GM12878 (cell line): ENCODE data around the gene OIT3. TPM values are rescaled to one million over a fixed set of nuclear protein-coding genes. Genes with fewer than 3 reads are reported as not detected.

ENCODE experiments used
- ATAC-seq: fragments of 200-7000 bp; cut with Tn5 transposase; 3 replicates; pipeline ENCODE4 v1.9.1; 2020; ENCODE audit warnings: mild to moderate bottlenecking, moderate library complexity
- BruUV-seq: library from RNA; stranded (reverse); fragments of 400-500 nt; replicated peaks from 2 replicates; lab custom pipeline; 2021; lab: Mats Ljungman, UMichigan
- CTCF ChIA-PET: fragments of 300-600 bp; sonication (Branson Sonifier 250); formaldehyde crosslinking; extraction: SDS; loops from one replicate; lab custom pipeline; 2021; ENCODE audit warnings: inconsistent platforms; lab: Yijun Ruan, JAX
- POLR2A ChIA-PET: fragments of 350-600 bp; formaldehyde crosslinking; extraction: SDS; loops from one replicate; lab custom pipeline; 2021; ENCODE audit warnings: inconsistent platforms; lab: Charles Lee
- RAD21 ChIA-PET: fragments of 300-600 bp; sonication (Branson Sonifier 250); formaldehyde crosslinking; loops from one replicate; lab custom pipeline; 2023; ENCODE audit warnings: antibody characterized with exemption; ENCODE audit not compliant: unreplicated experiment; lab: Charles Lee
- SMC1A ChIA-PET: fragments of 300-600 bp; sonication (Branson Sonifier 250); formaldehyde crosslinking; loops from one replicate; lab custom pipeline; 2023; ENCODE audit not compliant: unreplicated experiment, uncharacterized antibody; lab: Charles Lee
- DNase-seq: peaks from one replicate; pipeline ENCODE4 v3.0.0-alpha.2; 2011; ENCODE audit warnings: low read depth, low spot score
- FAIRE-seq: peaks from 3 replicates; lab custom pipeline; 2011; peaks lifted over from hg19 to GRCh38; lab: Jason Lieb, UNC
- H2AFZ ChIP-seq: 2 replicates; pipeline ENCODE4 v1.6.0; 2011; ENCODE audit warnings: low read depth, low read length, control low read depth; ENCODE audit not compliant: control insufficient read depth
- H3K27ac ChIP-seq: 2 replicates; pipeline ENCODE4 v1.5.1; 2011; ENCODE audit warnings: control low read depth; ENCODE audit not compliant: control insufficient read depth, insufficient read depth
- H3K27me3 ChIP-seq, 2 experiments: replicated peaks in 1 of 2; 2 replicates each; pipeline versions ENCODE4 v1.6.0 to v1.6.1; 2011; ENCODE audit warnings: low read length in 1 of 2; ENCODE audit not compliant: control insufficient read depth in 2 of 2, insufficient read depth in 2 of 2
- H3K36me3 ChIP-seq, 2 experiments: 2 replicates each; pipeline ENCODE4 v1.5.1; 2011; ENCODE audit warnings: low read length in 1 of 2; ENCODE audit not compliant: control insufficient read depth in 2 of 2, insufficient read depth in 2 of 2
- H3K4me1 ChIP-seq: 2 replicates; pipeline ENCODE4 v1.6.1; 2011; ENCODE audit warnings: mild to moderate bottlenecking, low read length, moderate library complexity, mixed read lengths; ENCODE audit not compliant: control insufficient read depth, insufficient read depth
- H3K4me2 ChIP-seq: 2 replicates; pipeline ENCODE4 v1.6.0; 2011; ENCODE audit warnings: control low read depth; ENCODE audit not compliant: control insufficient read depth, insufficient read depth
- H3K4me3 ChIP-seq: fragments of 200-600 bp; sonication (generic); 2 replicates; pipeline ENCODE4 v1.5.1; 2016
- H3K79me2 ChIP-seq: 2 replicates; pipeline ENCODE4 v1.6.0; 2011; ENCODE audit warnings: low read length; ENCODE audit not compliant: control insufficient read depth, insufficient read depth
- H3K9ac ChIP-seq: 2 replicates; pipeline ENCODE4 v1.8.0; 2011; ENCODE audit warnings: low read length, control low read depth, mixed read lengths; ENCODE audit not compliant: control insufficient read depth, insufficient read depth
- H3K9me3 ChIP-seq: replicated peaks from 3 replicates; pipeline ENCODE4 v1.5.1; 2011; ENCODE audit warnings: mild to moderate bottlenecking, low read length; ENCODE audit not compliant: control insufficient read depth, insufficient read depth
- H4K20me1 ChIP-seq: 2 replicates; pipeline ENCODE4 v1.6.0; 2011; ENCODE audit not compliant: control insufficient read depth, insufficient read depth
- HDAC2 ChIP-seq: fragments of 200-600 bp; sonication (generic); IDR thresholded peaks from 2 replicates; pipeline ENCODE4 v1.6.1; 2017
- IKZF2 ChIP-seq, 2 experiments: fragments of 450-650 bp; IDR thresholded peaks; 2 replicates each; pipeline ENCODE4 v1.6.1; 2017; ENCODE audit warnings: mild to moderate bottlenecking in 2 of 2, moderate library complexity in 2 of 2
- LARP7 ChIP-seq: fragments of 450-650 bp; IDR thresholded peaks from 2 replicates; pipeline ENCODE4 v1.6.1; 2017; ENCODE audit warnings: mild to moderate bottlenecking
- MXI1 ChIP-seq: fragments of 150-350 bp; IDR thresholded peaks from 2 replicates; pipeline ENCODE4 v1.6.1; 2011; ENCODE audit warnings: low read depth, mild to moderate bottlenecking, inconsistent platforms, low read length, improper control_type of control experiment
- PBX3 ChIP-seq: IDR thresholded peaks from 2 replicates; pipeline ENCODE4 v1.6.1; 2011; ENCODE audit warnings: mild to moderate bottlenecking, low read depth, low read length, moderate library complexity; ENCODE audit not compliant: insufficient replicate concordance
- POLR2AphosphoS2 ChIP-seq: IDR thresholded peaks from 2 replicates; pipeline ENCODE4 v1.6.1; 2011; ENCODE audit warnings: low read depth, mild to moderate bottlenecking, low read length, improper control_type of control experiment, moderate library complexity
- RAD51 ChIP-seq: fragments of 450-650 bp; IDR thresholded peaks from 2 replicates; pipeline ENCODE4 v1.6.1; 2016; ENCODE audit warnings: moderate library complexity, mild to moderate bottlenecking, inconsistent platforms
- SIN3A ChIP-seq: IDR thresholded peaks from 2 replicates; pipeline ENCODE4 v1.6.1; 2012; ENCODE audit warnings: low read depth, low read length, improper control_type of control experiment
- SREBF1 ChIP-seq: IDR thresholded peaks from 2 replicates; pipeline ENCODE4 v1.6.1; 2012; ENCODE audit warnings: mild to moderate bottlenecking, low read length
- STAT3 ChIP-seq: IDR thresholded peaks from 2 replicates; pipeline ENCODE4 v1.6.1; 2011; ENCODE audit warnings: low read depth, low read length, improper control_type of control experiment
- USF1 ChIP-seq: IDR thresholded peaks from 2 replicates; pipeline ENCODE4 v1.6.1; 2011; ENCODE audit warnings: borderline replicate concordance, low read depth, mild to moderate bottlenecking, moderate library complexity, mixed read lengths, low read length; ENCODE audit not compliant: insufficient read depth; ENCODE audit errors: extremely low read length
- ZNF622 ChIP-seq: fragments of 450-650 bp; IDR thresholded peaks from 2 replicates; pipeline ENCODE4 v1.6.1; 2017; ENCODE audit warnings: mild to moderate bottlenecking, inconsistent platforms
- WGBS: methylation state at CpG from one replicate; pipeline ENCODE4 v1.1.6; 2016; ENCODE audit warnings: low lambda C conversion rate; ENCODE audit not compliant: insufficient replicate concordance, insufficient coverage; ENCODE audit errors: missing lambda C conversion rate; 5-methylcytosine and 5-hydroxymethylcytosine counted together
- in situ Hi-C: fragments of 300-500 bp; cut with MboI; formaldehyde crosslinking; loops from 9 replicates; pipeline ENCODE4 v1.14.3; 2018; ENCODE audit warnings: mixed read lengths
- intact Hi-C: fragments of 100-400 bp; cut with micrococcal nuclease; formaldehyde crosslinking; loops from one replicate; pipeline ENCODE4 v1.14.2; 2022; ENCODE audit not compliant: unreplicated experiment
- polyA plus RNA-seq, 11 experiments: library from polyadenylated mRNA; depleted of rRNA in 4 of 11; unstranded in 6 of 11; stranded (reverse) in 5 of 11; fragments of >200 nt; fragmentation: Nextera tagmentation in 4 of 11; fragmentation: Illumina TruSeq in 1 of 11; extraction: Ambion mirVana in 4 of 11; extraction: Trizol in 1 of 11; gene quantifications; 1 replicate in 1 of 11; 2 replicates in 10 of 11; pipeline versions ENCODE4 v1.2.1 to v1.2.3, GENCODE V29; 2011 to 2016; ENCODE audit warnings: inconsistent platforms in 2 of 11, missing spikeins in 2 of 11, low read depth in 1 of 11
- total RNA-seq, 4 experiments: library from RNA; depleted of rRNA in 3 of 4; stranded (reverse); fragments of >200 nt in 3 of 4; fragmentation: Illumina TruSeq in 1 of 4; extraction: Trizol in 1 of 4; gene quantifications; 2 replicates each; pipeline versions ENCODE4 v1.2.1 to v1.2.3, GENCODE V29; 2013 to 2021
- TF ChIP-seq, protein P1 (sequence below): fragments of 150-350 bp; IDR thresholded peaks from 2 replicates; pipeline ENCODE4 v1.6.1; 2016; ENCODE audit warnings: low read depth, low read length
- TF ChIP-seq, protein P2 (sequence below): fragments of 450-650 bp; IDR thresholded peaks from 2 replicates; pipeline ENCODE4 v1.6.1; 2017; ENCODE audit warnings: antibody characterized with exemption, mild to moderate bottlenecking, moderate library complexity

The OIT3 gene
- total and polyA plus RNA-seq, 10 of the 15 experiments (the other 5 are each of a cell fraction or from before 2014, with no cell fraction given), result not detected

GRCh38 chr10:72946963-72947362 lies 53.4 kb downstream of the OIT3 start (continued):
- TF ChIP-seq LARP7 (no peak), SREBF1 (no peak), SIN3A (no peak)
- TF ChIP-seq, all 136 proteins: peak for 0

- no TSS peak for BruUV-seq
- Histone ChIP-seq H3K4me1 (no peaks in the 10 kb centered on the region), H3K27me3 (no peaks in the 10 kb centered on the region), H3K4me3 (no peak overlapping the region), H2AFZ (no peak overlapping the region), H3K9ac (no peak overlapping the region), H3K9me3 (no peaks in the 10 kb centered on the region), H3K36me3 (no peaks in the 10 kb centered on the region), H3K79me2 (no peaks in the 10 kb centered on the region), H4K20me1 (no peaks in the 10 kb centered on the region), H3K27ac (no peak overlapping the region), H3K4me2 (no peak overlapping the region)
- FAIRE-seq (no peak), DNase-seq (no peak), ATAC-seq (no peak)
- in situ Hi-C loops (no loop called here), intact Hi-C loops (no loop called here)
- ChIA-PET CTCF (interaction anchor here (0.7 to 1.0 kb wide), 2 partner anchors 12 to 66 kb away, joined by 3 to 4 read pairs; no protein-coding TSS in a partner anchor), SMC1A (interaction anchor here (0.5 to 1.1 kb wide), 2 partner anchors 42 to 584 kb away, joined by 3 to 5 read pairs; no protein-coding TSS in a partner anchor), RAD21 (no interaction called here), POLR2A (no interaction called here)
- 57% methylated on average over 6 of the region's 6 CpGs for WGBS
- TF ChIP-seq, protein P1, sequence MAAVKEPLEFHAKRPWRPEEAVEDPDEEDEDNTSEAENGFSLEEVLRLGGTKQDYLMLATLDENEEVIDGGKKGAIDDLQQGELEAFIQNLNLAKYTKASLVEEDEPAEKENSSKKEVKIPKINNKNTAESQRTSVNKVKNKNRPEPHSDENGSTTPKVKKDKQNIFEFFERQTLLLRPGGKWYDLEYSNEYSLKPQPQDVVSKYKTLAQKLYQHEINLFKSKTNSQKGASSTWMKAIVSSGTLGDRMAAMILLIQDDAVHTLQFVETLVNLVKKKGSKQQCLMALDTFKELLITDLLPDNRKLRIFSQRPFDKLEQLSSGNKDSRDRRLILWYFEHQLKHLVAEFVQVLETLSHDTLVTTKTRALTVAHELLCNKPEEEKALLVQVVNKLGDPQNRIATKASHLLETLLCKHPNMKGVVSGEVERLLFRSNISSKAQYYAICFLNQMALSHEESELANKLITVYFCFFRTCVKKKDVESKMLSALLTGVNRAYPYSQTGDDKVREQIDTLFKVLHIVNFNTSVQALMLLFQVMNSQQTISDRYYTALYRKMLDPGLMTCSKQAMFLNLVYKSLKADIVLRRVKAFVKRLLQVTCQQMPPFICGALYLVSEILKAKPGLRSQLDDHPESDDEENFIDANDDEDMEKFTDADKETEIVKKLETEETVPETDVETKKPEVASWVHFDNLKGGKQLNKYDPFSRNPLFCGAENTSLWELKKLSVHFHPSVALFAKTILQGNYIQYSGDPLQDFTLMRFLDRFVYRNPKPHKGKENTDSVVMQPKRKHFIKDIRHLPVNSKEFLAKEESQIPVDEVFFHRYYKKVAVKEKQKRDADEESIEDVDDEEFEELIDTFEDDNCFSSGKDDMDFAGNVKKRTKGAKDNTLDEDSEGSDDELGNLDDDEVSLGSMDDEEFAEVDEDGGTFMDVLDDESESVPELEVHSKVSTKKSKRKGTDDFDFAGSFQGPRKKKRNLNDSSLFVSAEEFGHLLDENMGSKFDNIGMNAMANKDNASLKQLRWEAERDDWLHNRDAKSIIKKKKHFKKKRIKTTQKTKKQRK, result no peak
- TF ChIP-seq RAD51, result no peak
- no peak for TF ChIP-seq POLR2AphosphoS2
- TF ChIP-seq PBX3, result no peak
- no peak for TF ChIP-seq MXI1
- no peak for TF ChIP-seq USF1
- no peak for TF ChIP-seq ZNF622
- TF ChIP-seq, protein P2, sequence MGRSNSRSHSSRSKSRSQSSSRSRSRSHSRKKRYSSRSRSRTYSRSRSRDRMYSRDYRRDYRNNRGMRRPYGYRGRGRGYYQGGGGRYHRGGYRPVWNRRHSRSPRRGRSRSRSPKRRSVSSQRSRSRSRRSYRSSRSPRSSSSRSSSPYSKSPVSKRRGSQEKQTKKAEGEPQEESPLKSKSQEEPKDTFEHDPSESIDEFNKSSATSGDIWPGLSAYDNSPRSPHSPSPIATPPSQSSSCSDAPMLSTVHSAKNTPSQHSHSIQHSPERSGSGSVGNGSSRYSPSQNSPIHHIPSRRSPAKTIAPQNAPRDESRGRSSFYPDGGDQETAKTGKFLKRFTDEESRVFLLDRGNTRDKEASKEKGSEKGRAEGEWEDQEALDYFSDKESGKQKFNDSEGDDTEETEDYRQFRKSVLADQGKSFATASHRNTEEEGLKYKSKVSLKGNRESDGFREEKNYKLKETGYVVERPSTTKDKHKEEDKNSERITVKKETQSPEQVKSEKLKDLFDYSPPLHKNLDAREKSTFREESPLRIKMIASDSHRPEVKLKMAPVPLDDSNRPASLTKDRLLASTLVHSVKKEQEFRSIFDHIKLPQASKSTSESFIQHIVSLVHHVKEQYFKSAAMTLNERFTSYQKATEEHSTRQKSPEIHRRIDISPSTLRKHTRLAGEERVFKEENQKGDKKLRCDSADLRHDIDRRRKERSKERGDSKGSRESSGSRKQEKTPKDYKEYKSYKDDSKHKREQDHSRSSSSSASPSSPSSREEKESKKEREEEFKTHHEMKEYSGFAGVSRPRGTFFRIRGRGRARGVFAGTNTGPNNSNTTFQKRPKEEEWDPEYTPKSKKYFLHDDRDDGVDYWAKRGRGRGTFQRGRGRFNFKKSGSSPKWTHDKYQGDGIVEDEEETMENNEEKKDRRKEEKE, result no peak
- no peak for TF ChIP-seq HDAC2
- no peak for TF ChIP-seq IKZF2 (IDR thresholded peaks at IDR 0.05)
- TF ChIP-seq STAT3, result no peak
These were observed 55.2 kb downstream of the OIT3 start for GRCh38 chr10:72948762-72949161.
